ENCODE results near the gene NPVF. TPM values are rescaled to one million over a fixed set of nuclear protein-coding genes. Genes with fewer than 3 reads are reported as not detected.
A peak's percentile ranks its signal among the peaks of the same experiment; 100 is the strongest.

NPVF gene
- total and polyA plus RNA-seq, 2 of the 8 experiments (the other 6 are each of a cell fraction or from before 2014, with no cell fraction given): not detected

DNA sequence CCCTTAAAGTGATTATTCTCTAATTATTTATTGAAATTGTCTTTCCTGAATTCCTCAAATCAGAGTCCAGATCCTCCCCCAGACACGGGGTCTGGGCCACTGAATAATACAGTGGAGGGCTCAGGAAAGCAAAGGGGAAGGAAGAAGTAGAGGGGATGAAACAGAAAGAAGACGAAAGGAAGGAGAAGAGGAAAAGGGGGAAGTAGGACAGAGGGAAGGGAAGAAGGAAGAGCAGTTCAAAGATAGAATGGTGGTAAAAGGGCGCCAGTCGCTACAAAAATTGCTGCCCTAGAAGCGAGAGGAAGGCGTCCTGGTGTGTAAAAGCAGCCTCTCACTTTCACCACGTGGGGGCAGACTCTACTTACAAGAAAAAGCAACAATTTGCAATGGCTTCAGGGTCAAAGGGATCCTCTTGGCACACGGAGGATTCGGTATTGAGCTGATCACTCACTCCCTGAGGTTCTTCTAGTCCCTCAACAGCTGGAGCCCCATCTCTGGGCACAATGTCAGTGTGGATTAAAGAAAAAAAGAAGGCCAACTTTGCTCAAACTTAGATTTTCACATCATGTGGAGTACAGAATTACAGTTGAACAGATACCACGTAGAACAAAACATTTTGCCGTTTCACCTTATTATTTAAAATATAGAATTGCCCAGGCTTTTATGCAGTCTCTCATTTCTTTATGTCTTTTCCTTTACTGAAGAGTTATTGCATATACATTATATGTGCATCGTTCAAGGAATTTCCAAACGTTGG lies 31.4 kb upstream of the NPVF start:
- peak; percentile 23 to 66 for DNase-seq (ENCODE audit: low read depth in 1 of 2, low spot score in 2 of 2)
- Histone ChIP-seq H3K4me1 (replicated peaks in 1 of 4; ENCODE audit: control insufficient read depth in 3 of 4, insufficient read depth in 4 of 4, low read length in 3 of 4) (no peaks in the 10 kb centered on the region), H4K20me1 (replicated peaks in 1 of 2; ENCODE audit: control insufficient read depth in 1 of 2, insufficient read depth in 2 of 2, low read length in 2 of 2) (no peaks in the 10 kb centered on the region), H2BK20ac (ENCODE audit: low read length) (no peak overlapping the region), H3K23ac (ENCODE audit: insufficient read length) (no peak overlapping the region), H3K14ac (ENCODE audit: insufficient read length) (no peak overlapping the region), H3K4me3 (ENCODE audit: extremely low read depth in 1 of 4, insufficient read depth in 2 of 4, low read depth in 3 of 4, low read length in 4 of 4) (no peak overlapping the region), H2BK12ac (ENCODE audit: low read depth, low read length) (no peak overlapping the region), H3K9me3 (ENCODE audit: insufficient read depth in 2 of 2, low read depth in 1 of 2, low read length in 1 of 2) (no peaks in the 10 kb centered on the region), H2BK120ac (replicated peaks; ENCODE audit: low read depth, low read length) (no peak overlapping the region), H3K9ac (replicated peaks in 1 of 4; ENCODE audit: extremely low read depth in 1 of 4, low read depth in 3 of 4, low read length in 3 of 4) (no peak overlapping the region), H3K18ac (ENCODE audit: extremely low read depth, low read length) (no peak overlapping the region), H2BK15ac (ENCODE audit: low read length) (no peak overlapping the region), H2BK5ac (ENCODE audit: low read depth, low read length) (no peak overlapping the region), H3K23me2 (ENCODE audit: low read depth, low read length) (peaks cover 3% of the 10 kb centered on the region; the same call in 1 of the 2 replicates), H4K5ac (ENCODE audit: insufficient read length, low read depth, low read length) (no peak overlapping the region), H3K36me3 (ENCODE audit: control insufficient read depth in 2 of 4, insufficient read depth in 4 of 4, low read length in 3 of 4) (no peaks in the 10 kb centered on the region), H3K79me2 (ENCODE audit: control insufficient read depth in 1 of 2, insufficient read depth in 2 of 2, low read length in 2 of 2) (no peaks in the 10 kb centered on the region), H3K4ac (replicated peaks; ENCODE audit: insufficient read length, low read depth, low read length) (no peak overlapping the region), H3K27me3 (replicated peaks in 1 of 4; ENCODE audit: control insufficient read depth in 3 of 4, extremely low read depth in 1 of 4, insufficient read depth in 3 of 4, low read length in 3 of 4) (no peaks in the 10 kb centered on the region; a peak in 1 of 7 replicates), H4K91ac (replicated peaks; ENCODE audit: insufficient read length, low read length) (no peak overlapping the region), H2AFZ (ENCODE audit: low read length) (peak overlapping the region; percentile 93), H3K79me1 (ENCODE audit: low read depth, low read length) (no peaks in the 10 kb centered on the region), H4K8ac (ENCODE audit: extremely low read depth, insufficient read depth, low read length) (no peak overlapping the region), H3K27ac (ENCODE audit: low read depth, low read length) (no peak overlapping the region), H3K4me2 (ENCODE audit: insufficient read depth in 1 of 2, low read depth in 2 of 2, low read length in 2 of 2) (no peak overlapping the region), H2AK5ac (ENCODE audit: low read depth, low read length) (no peak overlapping the region), H3K56ac (replicated peaks; ENCODE audit: insufficient read length, low read depth, low read length) (no peak overlapping the region)
- peak; percentile 93 for FAIRE-seq
- ChIA-PET CTCF (ENCODE audit: partially characterized antibody) (interaction anchor here (0.6 to 8.2 kb wide), 37 partner anchors 8 to 516 kb away, joined by 3 to 158 read pairs (median 4); no protein-coding TSS in a partner anchor), POLR2A (ENCODE audit: partially characterized antibody) (no interaction called here)
- TF ChIP-seq TEAD4 (IDR thresholded peaks at IDR 0.05; ENCODE audit: low read depth, low read length) (0 out of 2 replicates have a peak, but pooled peaks have one; percentile 19), YY1 (IDR thresholded peaks at IDR 0.05; ENCODE audit: low read depth, low read length) (peak; percentile 84), RAD21 (IDR thresholded peaks at IDR 0.05 in 1 of 2, conservative IDR thresholded peaks at IDR 0.05 in 1 of 2; ENCODE audit: low read depth in 2 of 2, low read length in 2 of 2) (peak; percentile 97 to 99), CHD1 (IDR thresholded peaks at IDR 0.05; ENCODE audit: low read depth, low read length) (no peak), PHF8 (conservative IDR thresholded peaks at IDR 0.05; ENCODE audit: low read depth, low read length) (no peak)
- TF ChIP-seq, protein P1, sequence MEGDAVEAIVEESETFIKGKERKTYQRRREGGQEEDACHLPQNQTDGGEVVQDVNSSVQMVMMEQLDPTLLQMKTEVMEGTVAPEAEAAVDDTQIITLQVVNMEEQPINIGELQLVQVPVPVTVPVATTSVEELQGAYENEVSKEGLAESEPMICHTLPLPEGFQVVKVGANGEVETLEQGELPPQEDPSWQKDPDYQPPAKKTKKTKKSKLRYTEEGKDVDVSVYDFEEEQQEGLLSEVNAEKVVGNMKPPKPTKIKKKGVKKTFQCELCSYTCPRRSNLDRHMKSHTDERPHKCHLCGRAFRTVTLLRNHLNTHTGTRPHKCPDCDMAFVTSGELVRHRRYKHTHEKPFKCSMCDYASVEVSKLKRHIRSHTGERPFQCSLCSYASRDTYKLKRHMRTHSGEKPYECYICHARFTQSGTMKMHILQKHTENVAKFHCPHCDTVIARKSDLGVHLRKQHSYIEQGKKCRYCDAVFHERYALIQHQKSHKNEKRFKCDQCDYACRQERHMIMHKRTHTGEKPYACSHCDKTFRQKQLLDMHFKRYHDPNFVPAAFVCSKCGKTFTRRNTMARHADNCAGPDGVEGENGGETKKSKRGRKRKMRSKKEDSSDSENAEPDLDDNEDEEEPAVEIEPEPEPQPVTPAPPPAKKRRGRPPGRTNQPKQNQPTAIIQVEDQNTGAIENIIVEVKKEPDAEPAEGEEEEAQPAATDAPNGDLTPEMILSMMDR (IDR thresholded peaks at IDR 0.05; ENCODE audit: control extremely low read depth in 1 of 3, insufficient read depth in 1 of 3, low read depth in 1 of 3, low read length in 3 of 3): peak; percentile 55 to 94 (median 93)
- 37% methylated on average over 13 of the region's 13 CpGs; no CpG with 5 or more reads in 1 of the 2 experiments for WGBS, 2 experiments (ENCODE audit: extremely low coverage in 1 of 2, insufficient coverage in 1 of 2, insufficient read length in 1 of 2, insufficient replicate concordance in 2 of 2, low coverage in 1 of 2, low lambda C conversion rate in 2 of 2, missing lambda C conversion rate in 1 of 2)

Data from H1 (cell line).